Measurements from ENCODE around the gene NCOR2.

The NCOR2 gene

GRCh38 chr12:124564232-124564958 is 3.0 kb downstream of the NCOR2 start (continued):
- TF ChIP-seq, protein P1, sequence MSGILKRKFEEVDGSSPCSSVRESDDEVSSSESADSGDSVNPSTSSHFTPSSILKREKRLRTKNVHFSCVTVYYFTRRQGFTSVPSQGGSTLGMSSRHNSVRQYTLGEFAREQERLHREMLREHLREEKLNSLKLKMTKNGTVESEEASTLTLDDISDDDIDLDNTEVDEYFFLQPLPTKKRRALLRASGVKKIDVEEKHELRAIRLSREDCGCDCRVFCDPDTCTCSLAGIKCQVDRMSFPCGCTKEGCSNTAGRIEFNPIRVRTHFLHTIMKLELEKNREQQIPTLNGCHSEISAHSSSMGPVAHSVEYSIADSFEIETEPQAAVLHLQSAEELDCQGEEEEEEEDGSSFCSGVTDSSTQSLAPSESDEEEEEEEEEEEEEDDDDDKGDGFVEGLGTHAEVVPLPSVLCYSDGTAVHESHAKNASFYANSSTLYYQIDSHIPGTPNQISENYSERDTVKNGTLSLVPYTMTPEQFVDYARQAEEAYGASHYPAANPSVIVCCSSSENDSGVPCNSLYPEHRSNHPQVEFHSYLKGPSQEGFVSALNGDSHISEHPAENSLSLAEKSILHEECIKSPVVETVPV (CRISPR knock-in tag; IDR thresholded peaks at IDR 0.05): no peak
- no peak for TF ChIP-seq ESRRG (CRISPR knock-in tag; IDR thresholded peaks at IDR 0.05)

DNA sequence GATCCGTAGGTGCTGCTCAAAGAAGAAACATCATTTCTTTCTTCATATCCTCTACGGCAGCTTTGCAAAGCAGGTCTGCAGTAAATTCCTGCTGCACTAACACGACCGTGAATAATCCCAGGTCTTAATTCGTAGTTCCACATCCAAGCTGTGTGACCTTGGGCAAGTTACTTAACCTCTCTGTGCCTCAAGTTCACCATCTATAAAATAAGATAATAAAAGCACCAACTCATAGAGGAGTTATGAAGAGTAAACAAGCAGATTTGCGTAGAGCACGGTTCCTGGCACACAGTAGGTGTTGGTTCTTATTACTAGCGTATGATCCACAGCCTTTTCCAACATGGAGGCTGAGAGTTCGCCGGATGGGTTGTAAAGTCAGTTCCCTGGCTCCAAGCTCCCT is 3.6 kb downstream of the NCOR2 start:
- no peak for ATAC-seq
- no peak for TF ChIP-seq TCF4 (CRISPR knock-in tag; IDR thresholded peaks at IDR 0.05; ENCODE audit: borderline replicate concordance)
- no peak for TF ChIP-seq ZFP30 (CRISPR knock-in tag; IDR thresholded peaks at IDR 0.05)
- no peak for TF ChIP-seq PPARA (CRISPR knock-in tag; IDR thresholded peaks at IDR 0.05; ENCODE audit: borderline replicate concordance)
- TF ChIP-seq ZNF8 (CRISPR knock-in tag; IDR thresholded peaks at IDR 0.05): no peak
- no peak for TF ChIP-seq ESRRG (CRISPR knock-in tag; IDR thresholded peaks at IDR 0.05)
- TF ChIP-seq ZFP3 (CRISPR knock-in tag; IDR thresholded peaks at IDR 0.05): no peak
- TF ChIP-seq BACH2 (CRISPR knock-in tag; IDR thresholded peaks at IDR 0.05; ENCODE audit: borderline replicate concordance): no peak
- no peak for TF ChIP-seq ZNF70 (CRISPR knock-in tag; IDR thresholded peaks at IDR 0.05)
- no peak for TF ChIP-seq TSHZ2 (CRISPR knock-in tag; IDR thresholded peaks at IDR 0.05)
- no peak for TF ChIP-seq TOX (CRISPR knock-in tag; IDR thresholded peaks at IDR 0.05; ENCODE audit: borderline replicate concordance)
- no peak for TF ChIP-seq POU6F1 (CRISPR knock-in tag; IDR thresholded peaks at IDR 0.05; ENCODE audit: borderline replicate concordance, low read depth)
- no peak for TF ChIP-seq GLIS3 (CRISPR knock-in tag; IDR thresholded peaks at IDR 0.05)
- TF ChIP-seq CSDC2 (CRISPR knock-in tag; IDR thresholded peaks at IDR 0.05): no peak

- TF ChIP-seq, protein P1 (CRISPR knock-in tag; IDR thresholded peaks at IDR 0.05): no peak
- no peak for ATAC-seq
Measured at GRCh38 chr12:124563401-124563800, 4.0 kb downstream of the NCOR2 start.

GRCh38 chr12:124562796-124563181 is 4.6 kb downstream of the NCOR2 start:
- ATAC-seq: no peak
- TF ChIP-seq ZNF8 (CRISPR knock-in tag; IDR thresholded peaks at IDR 0.05) (no peak), ZFP3 (CRISPR knock-in tag; IDR thresholded peaks at IDR 0.05) (no peak), ISL1 (CRISPR knock-in tag; IDR thresholded peaks at IDR 0.05) (no peak), GLIS3 (CRISPR knock-in tag; IDR thresholded peaks at IDR 0.05) (no peak), RARB (CRISPR knock-in tag; IDR thresholded peaks at IDR 0.05) (no peak), ZFP30 (CRISPR knock-in tag; IDR thresholded peaks at IDR 0.05) (no peak), ESRRG (CRISPR knock-in tag; IDR thresholded peaks at IDR 0.05) (no peak), ZNF70 (CRISPR knock-in tag; IDR thresholded peaks at IDR 0.05) (no peak), TOX (CRISPR knock-in tag; IDR thresholded peaks at IDR 0.05; ENCODE audit: borderline replicate concordance) (no peak), TCF4 (CRISPR knock-in tag; IDR thresholded peaks at IDR 0.05; ENCODE audit: borderline replicate concordance) (no peak), TSHZ2 (CRISPR knock-in tag; IDR thresholded peaks at IDR 0.05) (no peak), PPARA (CRISPR knock-in tag; IDR thresholded peaks at IDR 0.05; ENCODE audit: borderline replicate concordance) (no peak)
- TF ChIP-seq, protein P2, sequence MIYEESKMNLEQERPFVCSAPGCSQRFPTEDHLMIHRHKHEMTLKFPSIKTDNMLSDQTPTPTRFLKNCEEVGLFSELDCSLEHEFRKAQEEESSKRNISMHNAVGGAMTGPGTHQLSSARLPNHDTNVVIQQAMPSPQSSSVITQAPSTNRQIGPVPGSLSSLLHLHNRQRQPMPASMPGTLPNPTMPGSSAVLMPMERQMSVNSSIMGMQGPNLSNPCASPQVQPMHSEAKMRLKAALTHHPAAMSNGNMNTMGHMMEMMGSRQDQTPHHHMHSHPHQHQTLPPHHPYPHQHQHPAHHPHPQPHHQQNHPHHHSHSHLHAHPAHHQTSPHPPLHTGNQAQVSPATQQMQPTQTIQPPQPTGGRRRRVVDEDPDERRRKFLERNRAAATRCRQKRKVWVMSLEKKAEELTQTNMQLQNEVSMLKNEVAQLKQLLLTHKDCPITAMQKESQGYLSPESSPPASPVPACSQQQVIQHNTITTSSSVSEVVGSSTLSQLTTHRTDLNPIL (CRISPR knock-in tag; IDR thresholded peaks at IDR 0.05; ENCODE audit: low read depth): no peak
- TF ChIP-seq, protein P1 (CRISPR knock-in tag; IDR thresholded peaks at IDR 0.05): no peak
